EH (cell line): ENCODE measurements around the gene EBP.
A peak's percentile ranks its signal among the peaks of the same experiment; 100 is the strongest.

Experiments used
- DNase-seq: peaks from one replicate; pipeline ENCODE4 v3.0.0-alpha.2; 2015; ENCODE audit warnings: low read depth

Gene EBP

GRCh38 chrX:48521353-48522243 is at the start of gene EBP:
Gene EBP (plus strand): TSS chrX:48521808. CDS start chrX:48523772, 1,964 bp downstream.
- peak; percentile 87 for DNase-seq

GRCh38 chrX:48472225-48472624 is 49.4 kb upstream of the EBP start:
- no peak for DNase-seq

GRCh38 chrX:48472851-48473703 is 48.5 kb upstream of the EBP start:
- peak; percentile 14 for DNase-seq

GRCh38 chrX:48473704-48473990 is 48.0 kb upstream of the EBP start:
- no peak for DNase-seq

- DNase-seq, result peak; percentile 29
Measured at GRCh38 chrX:48474127-48474526, 47.5 kb upstream of the EBP start.

- no peak for DNase-seq
Measured at GRCh38 chrX:48474581-48474980, 47.0 kb upstream of the EBP start.

GRCh38 chrX:48475296-48475695 is 46.3 kb upstream of the EBP start:
- peak; percentile 3 for DNase-seq

- DNase-seq, result peak; percentile 95
Measured at GRCh38 chrX:48475774-48476577, 45.6 kb upstream of the EBP start, which contains the start of gene FTSJ1. Gene FTSJ1 (plus strand): TSS chrX:48476199. CDS start chrX:48478048, 1,849 bp downstream.

GRCh38 chrX:48476919-48477318 is 44.7 kb upstream of the EBP start:
- DNase-seq, result no peak

GRCh38 chrX:48477960-48478755 is 43.5 kb upstream of the EBP start:
- no peak for DNase-seq

GRCh38 chrX:48478806-48479205 is 42.8 kb upstream of the EBP start:
- no peak for DNase-seq

- DNase-seq, result no peak
Measured at GRCh38 chrX:48480142-48480541, 41.5 kb upstream of the EBP start.

- no peak for DNase-seq
Measured at GRCh38 chrX:48480583-48480982, 41.0 kb upstream of the EBP start.

- no peak for DNase-seq
Measured at GRCh38 chrX:48482526-48482925, 39.1 kb upstream of the EBP start.

- DNase-seq, result peak; percentile 97
Measured at GRCh38 chrX:48487362-48487798, 34.2 kb upstream of the EBP start.

- no peak for DNase-seq
Measured at GRCh38 chrX:48488034-48488433, 33.6 kb upstream of the EBP start.

- no peak for DNase-seq
Measured at GRCh38 chrX:48489296-48489695, 32.3 kb upstream of the EBP start.

- DNase-seq, result no peak
Measured at GRCh38 chrX:48489892-48490291, 31.7 kb upstream of the EBP start.

GRCh38 chrX:48490661-48491060 is 30.9 kb upstream of the EBP start:
- DNase-seq, result peak; percentile 38

- no peak for DNase-seq
Measured at GRCh38 chrX:48491809-48492208, 29.8 kb upstream of the EBP start.

GRCh38 chrX:48492293-48492910 is 29.2 kb upstream of the EBP start:
- peak; percentile 69 for DNase-seq
